ENCODE results near the gene PAOX. TPM values are rescaled to one million over a fixed set of nuclear protein-coding genes. Genes with fewer than 3 reads are reported as not detected.

The PAOX gene
- total and polyA plus RNA-seq, 9 of the 15 experiments (the other 6 are each of a cell fraction or from before 2014, with no cell fraction given), result 0.80 to 6.4 (median 2.6) TPM

DNA sequence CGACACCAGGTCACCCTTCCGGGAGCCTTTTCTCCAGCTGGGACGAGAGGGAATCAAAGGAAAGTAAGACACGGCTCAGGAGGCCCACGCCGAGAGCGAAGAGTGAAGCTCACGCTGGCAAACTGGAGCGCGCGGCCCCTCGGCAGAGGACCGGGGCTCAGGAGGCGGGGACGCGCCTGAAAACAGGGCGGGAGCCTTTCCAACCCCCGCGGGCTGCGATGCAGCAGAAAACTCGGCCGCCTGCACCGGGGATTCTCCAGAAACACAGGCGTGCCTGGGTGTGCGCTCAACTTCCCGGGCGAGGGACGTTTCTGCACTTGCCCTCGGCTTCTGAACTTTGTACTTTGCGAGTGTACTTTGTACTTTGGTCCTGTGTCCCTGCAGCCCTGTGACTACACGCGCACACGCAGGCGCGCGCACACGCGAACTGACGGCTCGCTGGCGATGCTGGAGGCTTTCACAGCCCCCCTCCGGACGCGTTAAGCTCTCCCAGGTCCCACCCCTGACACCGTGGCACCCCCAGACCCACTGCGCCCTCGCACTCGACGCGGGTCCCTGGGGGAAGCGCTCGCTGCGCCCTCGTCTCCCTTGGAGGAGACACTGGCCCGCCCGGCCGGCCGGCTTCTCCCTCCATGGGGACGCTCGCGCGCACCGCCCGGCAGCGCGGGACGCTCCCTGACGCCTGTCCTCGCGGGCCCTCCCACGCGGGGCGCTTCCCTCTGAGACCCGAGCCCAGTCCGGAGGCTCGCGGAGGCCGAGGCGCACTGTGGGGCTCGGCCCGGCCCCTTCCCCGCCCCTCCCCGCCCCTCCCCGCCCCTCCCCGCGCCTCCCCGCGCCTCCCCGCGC lies 588 bp upstream of the PAOX start (continued):
- TF ChIP-seq ETV6 (IDR thresholded peaks at IDR 0.05; ENCODE audit: borderline replicate concordance in 1 of 2, low read depth in 2 of 2, low read length in 1 of 2) (no peak), ETV6 (CRISPR knock-in tag; IDR thresholded peaks at IDR 0.05; ENCODE audit: borderline replicate concordance) (no peak), HMGN3 (IDR thresholded peaks at IDR 0.05; ENCODE audit: borderline replicate concordance, extremely low read depth, insufficient read length, low read depth, low read length) (peak; percentile 7)

DNA sequence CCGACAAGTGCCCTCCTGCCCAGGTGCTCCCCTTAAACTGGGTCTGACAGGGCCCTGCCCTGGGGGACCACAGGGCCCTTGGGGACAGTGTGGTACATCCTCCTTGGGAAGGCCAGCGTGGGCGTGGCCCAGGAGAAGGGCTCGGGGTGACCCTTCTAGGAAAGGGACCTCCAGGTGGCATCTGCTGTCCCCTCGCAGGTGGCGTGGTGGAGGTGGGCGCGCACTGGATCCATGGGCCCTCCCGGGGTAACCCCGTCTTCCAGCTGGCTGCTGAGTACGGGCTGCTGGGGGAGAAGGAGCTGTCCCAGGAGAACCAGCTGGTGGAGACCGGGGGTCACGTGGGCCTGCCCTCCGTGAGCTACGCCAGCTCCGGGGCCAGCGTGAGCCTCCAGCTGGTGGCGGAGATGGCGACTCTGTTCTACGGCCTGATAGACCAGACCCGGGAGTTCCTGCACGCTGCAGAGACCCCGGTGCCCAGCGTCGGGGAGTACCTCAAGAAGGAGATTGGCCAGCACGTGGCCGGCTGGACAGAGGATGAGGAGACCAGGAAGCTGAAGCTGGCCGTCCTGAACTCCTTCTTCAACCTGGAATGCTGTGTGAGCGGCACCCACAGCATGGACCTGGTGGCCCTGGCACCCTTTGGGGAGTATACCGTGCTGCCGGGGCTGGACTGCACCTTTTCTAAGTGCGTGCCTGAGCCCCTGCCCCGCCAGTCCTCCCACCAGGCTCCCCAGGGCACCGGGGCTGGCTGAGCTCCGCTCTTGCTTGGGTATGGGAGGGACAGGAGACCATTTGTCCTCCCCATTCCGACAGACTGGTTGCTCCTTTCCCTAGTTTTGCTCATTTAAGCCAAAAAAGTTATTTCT lies 972 bp downstream of the PAOX start:
- Histone ChIP-seq H3K4me1 (replicated peaks in 1 of 2; ENCODE audit: control insufficient read depth in 2 of 2, insufficient read depth in 2 of 2, low read length in 2 of 2) (peaks cover 3 to 37% of the 10 kb centered on the region in 2 experiments; a peak in 3 of 5 replicates), H3K4me3 (peak overlapping the region; percentile 58), H3K9ac (ENCODE audit: insufficient read depth in 1 of 2, low read depth in 2 of 2, low read length in 2 of 2) (peak overlapping the region; percentile 20 to 91; a peak in 3 of 4 replicates), H3K36me3 (ENCODE audit: control insufficient read depth, insufficient read depth, low read length) (no peaks in the 10 kb centered on the region), H3K4me2 (ENCODE audit: insufficient read depth, low read length) (peak overlapping the region; percentile 46; the same call in 1 of the 2 replicates), H2AFZ (ENCODE audit: low read depth, low read length) (no peak overlapping the region), H3K9me3 (replicated peaks; ENCODE audit: control insufficient read depth, insufficient read depth, low read depth, low read length) (no peaks in the 10 kb centered on the region), H4K20me1 (replicated peaks; ENCODE audit: control insufficient read depth, insufficient read depth, low read length) (no peaks in the 10 kb centered on the region), H3K27ac (ENCODE audit: extremely low read depth, low read depth, low read length) (no peak overlapping the region), H3K79me2 (ENCODE audit: control insufficient read depth, insufficient read depth, low read length) (no peaks in the 10 kb centered on the region; the same call in 2 of the 3 replicates), H3K9me1 (ENCODE audit: control insufficient read depth, insufficient read depth, low read length) (no peaks in the 10 kb centered on the region), H3K27me3 (ENCODE audit: control insufficient read depth in 2 of 2, insufficient read depth in 2 of 2, low read length in 2 of 2) (no peaks in the 10 kb centered on the region)
- BruUV-seq (replicated peaks), result no TSS peak
- ChIA-PET POLR2A (interaction anchor here (0.7 kb wide), 1 partner anchor 446 kb away, joined by 4 read pairs; no protein-coding TSS in a partner anchor), CTCF (ENCODE audit: low intra/inter-chr PET ratio) (no interaction called here)
- WGBS (ENCODE audit: insufficient coverage, low coverage, missing lambda C conversion rate), result 97% methylated on average over 20 of the region's 36 CpGs
- FAIRE-seq, result no peak
- intact Hi-C loops (cut with micrococcal nuclease), result no loop called here
- TF ChIP-seq RBFOX2 (IDR thresholded peaks at IDR 0.05; ENCODE audit: low read depth, low read length), result peak; percentile 48
- no peak for TF ChIP-seq PHB (CRISPR knock-in tag; IDR thresholded peaks at IDR 0.05)
- in situ Hi-C loops (cut with MboI), result no loop called here
- no peak for DNase-seq (ENCODE audit: extremely low read depth in 1 of 4, low spot score in 3 of 4)
- ATAC-seq, result peak; percentile 9

All from K562 (cell line).